GM23338 (cell line): Measurements from ENCODE around the gene NRK. TPM values are rescaled to one million over a fixed set of nuclear protein-coding genes. Genes with fewer than 3 reads are reported as not detected.

ENCODE experiments used
- ATAC-seq: fragments of 200-7000 bp; cut with Tn5 transposase; 3 replicates; pipeline ENCODE4 v1.9.1; 2020
- DNase-seq: peaks from one replicate; pipeline ENCODE4 v3.0.0-alpha.2; 2015; ENCODE audit warnings: low spot score
- H2AFZ ChIP-seq: fragments of 200-600 bp; sonication (generic); 2 replicates; pipeline ENCODE4 v1.8.0; 2016; ENCODE audit warnings: antibody characterized with exemption, mild to moderate bottlenecking, moderate library complexity
- H3F3A ChIP-seq: fragments of 200-600 bp; sonication (generic); replicated peaks from 2 replicates; pipeline ENCODE4 v1.8.0; 2017; ENCODE audit warnings: antibody characterized with exemption, mixed run types, low read depth
- H3K27ac ChIP-seq: fragments of 200-600 bp; sonication (generic); 2 replicates; pipeline ENCODE4 v1.6.1; 2016; ENCODE audit warnings: low read depth
- H3K27me3 ChIP-seq: fragments of 200-600 bp; sonication (generic); 2 replicates; pipeline ENCODE4 v1.8.0; 2016; ENCODE audit warnings: mild to moderate bottlenecking, mixed run types, moderate library complexity; ENCODE audit not compliant: insufficient read depth
- H3K36me3 ChIP-seq: fragments of 200-600 bp; sonication (generic); 2 replicates; pipeline ENCODE4 v1.8.0; 2016; ENCODE audit warnings: mild to moderate bottlenecking; ENCODE audit not compliant: insufficient read depth
- H3K4me1 ChIP-seq: fragments of 200-600 bp; sonication (generic); 2 replicates; pipeline ENCODE4 v1.8.0; 2016; ENCODE audit warnings: mild to moderate bottlenecking, moderate library complexity; ENCODE audit not compliant: insufficient read depth
- H3K4me2 ChIP-seq: fragments of 200-600 bp; sonication (generic); 2 replicates; pipeline ENCODE4 v1.7.1; 2017; ENCODE audit warnings: mixed run types
- H3K4me3 ChIP-seq: fragments of 200-600 bp; sonication (generic); 2 replicates; pipeline ENCODE4 v1.6.1; 2016; ENCODE audit warnings: mixed run types
- H3K79me2 ChIP-seq: fragments of 200-600 bp; sonication (generic); replicated peaks from 2 replicates; pipeline ENCODE4 v1.8.0; 2017; ENCODE audit warnings: mild to moderate bottlenecking; ENCODE audit not compliant: insufficient read depth
- H3K9me2 ChIP-seq: fragments of 200-600 bp; sonication (generic); 2 replicates; pipeline ENCODE4 v1.8.0; 2017; ENCODE audit not compliant: insufficient read depth
- H4K20me1 ChIP-seq: fragments of 200-600 bp; sonication (generic); replicated peaks from 2 replicates; pipeline ENCODE4 v1.8.0; 2017; ENCODE audit warnings: mild to moderate bottlenecking; ENCODE audit not compliant: insufficient read depth
- H3K27ac Mint-ChIP-seq: 2 replicates; pipeline ENCODE4 v1.8.0; 2020; ENCODE audit warnings: inconsistent platforms, mild to moderate bottlenecking, moderate library complexity, mixed read lengths
- H3K27me3 Mint-ChIP-seq: 3 replicates; pipeline ENCODE4 v1.8.0; 2022; ENCODE audit warnings: low read depth, mild to moderate bottlenecking, moderate library complexity, mixed read lengths, inconsistent platforms; ENCODE audit not compliant: insufficient read depth, poor library complexity
- H3K36me3 Mint-ChIP-seq: 3 replicates; pipeline ENCODE4 v1.8.0; 2021; ENCODE audit warnings: low read depth, mild to moderate bottlenecking, inconsistent platforms, moderate library complexity, mixed read lengths
- H3K4me1 Mint-ChIP-seq: 3 replicates; pipeline ENCODE4 v1.8.0; 2020; ENCODE audit warnings: mild to moderate bottlenecking, inconsistent platforms, mixed read lengths
- H3K4me3 Mint-ChIP-seq: 3 replicates; pipeline ENCODE4 v1.8.0; 2021; ENCODE audit warnings: moderate library complexity, mild to moderate bottlenecking, inconsistent platforms, mixed read lengths
- H3K9me3 Mint-ChIP-seq: 3 replicates; pipeline ENCODE4 v1.8.0; 2020; ENCODE audit warnings: moderate library complexity, mild to moderate bottlenecking, inconsistent platforms, mixed read lengths
- CREB1 ChIP-seq: fragments of 250-450 bp; sonication (Bioruptor Pico); IDR thresholded peaks from 2 replicates; pipeline ENCODE4 v1.5.0; 2020; ENCODE audit warnings: low read depth, mild to moderate bottlenecking, moderate library complexity
- EZH2 ChIP-seq: fragments of 200-600 bp; sonication (generic); IDR thresholded peaks from one replicate; pipeline ENCODE4 v1.8.0; 2017; ENCODE audit warnings: antibody characterized with exemption, mild to moderate bottlenecking, low read depth; ENCODE audit not compliant: unreplicated experiment
- EZH2phosphoT487 ChIP-seq: fragments of 200-600 bp; sonication (generic); IDR thresholded peaks from one replicate; pipeline ENCODE4 v1.8.1; 2018; ENCODE audit warnings: antibody characterized with exemption; ENCODE audit not compliant: unreplicated experiment
- JUNB ChIP-seq: IDR thresholded peaks from one replicate; pipeline ENCODE4 v1.6.1; 2016; ENCODE audit warnings: antibody characterized with exemption; ENCODE audit not compliant: unreplicated experiment
- NANOG ChIP-seq: IDR thresholded peaks from 2 replicates; pipeline ENCODE4 v1.6.1; 2016; ENCODE audit warnings: antibody characterized with exemption, borderline replicate concordance
- POLR2AphosphoS5 ChIP-seq: IDR thresholded peaks from 2 replicates; pipeline ENCODE4 v1.6.1; 2016; ENCODE audit warnings: antibody characterized with exemption, low read depth
- ZNF114 ChIP-seq: fragments of 250-450 bp; sonication (Bioruptor Pico); IDR thresholded peaks from 2 replicates; pipeline ENCODE4 v1.5.0; 2020; ENCODE audit warnings: mild to moderate bottlenecking, moderate library complexity
- ZNF331 ChIP-seq: fragments of 250-450 bp; sonication (Bioruptor Pico); IDR thresholded peaks from 2 replicates; pipeline ENCODE4 v1.5.0; 2020; ENCODE audit warnings: low read depth, mild to moderate bottlenecking, moderate library complexity
- polyA plus RNA-seq: library from polyadenylated mRNA; unstranded; fragments of >200 nt; fragmentation: Nextera tagmentation; extraction: Ambion mirVana; gene quantifications from 2 replicates; pipeline ENCODE4 v1.2.1, GENCODE V29; 2016
- total RNA-seq: library from RNA; depleted of rRNA; stranded (reverse); fragments of >200 nt; shearing (Covaris generic); gene quantifications from 2 replicates; pipeline ENCODE4 v1.2.3, GENCODE V29; 2014
- TF ChIP-seq, protein P1 (sequence below): IDR thresholded peaks from 2 replicates; pipeline ENCODE4 v1.6.1; 2016; ENCODE audit warnings: antibody characterized with exemption
- TF ChIP-seq, protein P2 (sequence below): fragments of 250-450 bp; sonication (Bioruptor Pico); IDR thresholded peaks from 2 replicates; pipeline ENCODE4 v1.5.0; 2020; ENCODE audit warnings: mild to moderate bottlenecking, moderate library complexity
- TF ChIP-seq, protein P3 (sequence below), 2 experiments: fragments of 200-600 bp in 1 of 2; sonication (generic) in 1 of 2; conservative IDR thresholded peaks; 2 replicates each; pipeline versions ENCODE4 v1.5.1 to v1.6.1; 2016 to 2017; ENCODE audit warnings: antibody characterized with exemption in 2 of 2, low read depth in 2 of 2, mild to moderate bottlenecking in 2 of 2, moderate library complexity in 1 of 2

NRK gene
- total and polyA plus RNA-seq, 2 experiments from 2014 or later = 6.4 to 16.2 TPM

DNA sequence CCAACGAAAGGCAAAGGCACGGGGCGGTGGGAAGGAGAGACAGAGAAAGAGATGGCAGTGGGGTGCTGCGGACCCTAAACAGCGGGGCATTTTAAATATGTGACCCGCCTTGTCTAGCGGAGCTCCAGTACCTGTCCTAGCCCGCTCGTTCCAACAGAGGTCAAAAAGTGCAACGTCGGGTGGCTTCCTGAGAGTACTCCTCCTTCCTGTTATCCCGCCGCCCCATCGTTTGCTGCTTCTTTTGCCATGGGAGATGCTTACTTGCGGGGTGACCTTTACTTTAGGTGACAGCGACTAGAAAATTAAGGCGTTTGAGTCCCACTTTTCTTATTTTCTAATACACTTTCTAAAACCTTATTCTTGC is 735 bp downstream of the NRK start (continued):
- TF ChIP-seq, protein P1, sequence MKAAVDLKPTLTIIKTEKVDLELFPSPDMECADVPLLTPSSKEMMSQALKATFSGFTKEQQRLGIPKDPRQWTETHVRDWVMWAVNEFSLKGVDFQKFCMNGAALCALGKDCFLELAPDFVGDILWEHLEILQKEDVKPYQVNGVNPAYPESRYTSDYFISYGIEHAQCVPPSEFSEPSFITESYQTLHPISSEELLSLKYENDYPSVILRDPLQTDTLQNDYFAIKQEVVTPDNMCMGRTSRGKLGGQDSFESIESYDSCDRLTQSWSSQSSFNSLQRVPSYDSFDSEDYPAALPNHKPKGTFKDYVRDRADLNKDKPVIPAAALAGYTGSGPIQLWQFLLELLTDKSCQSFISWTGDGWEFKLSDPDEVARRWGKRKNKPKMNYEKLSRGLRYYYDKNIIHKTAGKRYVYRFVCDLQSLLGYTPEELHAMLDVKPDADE = no peak
- no peak for TF ChIP-seq EZH2
- no peak for TF ChIP-seq EZH2phosphoT487
- TF ChIP-seq, protein P2, sequence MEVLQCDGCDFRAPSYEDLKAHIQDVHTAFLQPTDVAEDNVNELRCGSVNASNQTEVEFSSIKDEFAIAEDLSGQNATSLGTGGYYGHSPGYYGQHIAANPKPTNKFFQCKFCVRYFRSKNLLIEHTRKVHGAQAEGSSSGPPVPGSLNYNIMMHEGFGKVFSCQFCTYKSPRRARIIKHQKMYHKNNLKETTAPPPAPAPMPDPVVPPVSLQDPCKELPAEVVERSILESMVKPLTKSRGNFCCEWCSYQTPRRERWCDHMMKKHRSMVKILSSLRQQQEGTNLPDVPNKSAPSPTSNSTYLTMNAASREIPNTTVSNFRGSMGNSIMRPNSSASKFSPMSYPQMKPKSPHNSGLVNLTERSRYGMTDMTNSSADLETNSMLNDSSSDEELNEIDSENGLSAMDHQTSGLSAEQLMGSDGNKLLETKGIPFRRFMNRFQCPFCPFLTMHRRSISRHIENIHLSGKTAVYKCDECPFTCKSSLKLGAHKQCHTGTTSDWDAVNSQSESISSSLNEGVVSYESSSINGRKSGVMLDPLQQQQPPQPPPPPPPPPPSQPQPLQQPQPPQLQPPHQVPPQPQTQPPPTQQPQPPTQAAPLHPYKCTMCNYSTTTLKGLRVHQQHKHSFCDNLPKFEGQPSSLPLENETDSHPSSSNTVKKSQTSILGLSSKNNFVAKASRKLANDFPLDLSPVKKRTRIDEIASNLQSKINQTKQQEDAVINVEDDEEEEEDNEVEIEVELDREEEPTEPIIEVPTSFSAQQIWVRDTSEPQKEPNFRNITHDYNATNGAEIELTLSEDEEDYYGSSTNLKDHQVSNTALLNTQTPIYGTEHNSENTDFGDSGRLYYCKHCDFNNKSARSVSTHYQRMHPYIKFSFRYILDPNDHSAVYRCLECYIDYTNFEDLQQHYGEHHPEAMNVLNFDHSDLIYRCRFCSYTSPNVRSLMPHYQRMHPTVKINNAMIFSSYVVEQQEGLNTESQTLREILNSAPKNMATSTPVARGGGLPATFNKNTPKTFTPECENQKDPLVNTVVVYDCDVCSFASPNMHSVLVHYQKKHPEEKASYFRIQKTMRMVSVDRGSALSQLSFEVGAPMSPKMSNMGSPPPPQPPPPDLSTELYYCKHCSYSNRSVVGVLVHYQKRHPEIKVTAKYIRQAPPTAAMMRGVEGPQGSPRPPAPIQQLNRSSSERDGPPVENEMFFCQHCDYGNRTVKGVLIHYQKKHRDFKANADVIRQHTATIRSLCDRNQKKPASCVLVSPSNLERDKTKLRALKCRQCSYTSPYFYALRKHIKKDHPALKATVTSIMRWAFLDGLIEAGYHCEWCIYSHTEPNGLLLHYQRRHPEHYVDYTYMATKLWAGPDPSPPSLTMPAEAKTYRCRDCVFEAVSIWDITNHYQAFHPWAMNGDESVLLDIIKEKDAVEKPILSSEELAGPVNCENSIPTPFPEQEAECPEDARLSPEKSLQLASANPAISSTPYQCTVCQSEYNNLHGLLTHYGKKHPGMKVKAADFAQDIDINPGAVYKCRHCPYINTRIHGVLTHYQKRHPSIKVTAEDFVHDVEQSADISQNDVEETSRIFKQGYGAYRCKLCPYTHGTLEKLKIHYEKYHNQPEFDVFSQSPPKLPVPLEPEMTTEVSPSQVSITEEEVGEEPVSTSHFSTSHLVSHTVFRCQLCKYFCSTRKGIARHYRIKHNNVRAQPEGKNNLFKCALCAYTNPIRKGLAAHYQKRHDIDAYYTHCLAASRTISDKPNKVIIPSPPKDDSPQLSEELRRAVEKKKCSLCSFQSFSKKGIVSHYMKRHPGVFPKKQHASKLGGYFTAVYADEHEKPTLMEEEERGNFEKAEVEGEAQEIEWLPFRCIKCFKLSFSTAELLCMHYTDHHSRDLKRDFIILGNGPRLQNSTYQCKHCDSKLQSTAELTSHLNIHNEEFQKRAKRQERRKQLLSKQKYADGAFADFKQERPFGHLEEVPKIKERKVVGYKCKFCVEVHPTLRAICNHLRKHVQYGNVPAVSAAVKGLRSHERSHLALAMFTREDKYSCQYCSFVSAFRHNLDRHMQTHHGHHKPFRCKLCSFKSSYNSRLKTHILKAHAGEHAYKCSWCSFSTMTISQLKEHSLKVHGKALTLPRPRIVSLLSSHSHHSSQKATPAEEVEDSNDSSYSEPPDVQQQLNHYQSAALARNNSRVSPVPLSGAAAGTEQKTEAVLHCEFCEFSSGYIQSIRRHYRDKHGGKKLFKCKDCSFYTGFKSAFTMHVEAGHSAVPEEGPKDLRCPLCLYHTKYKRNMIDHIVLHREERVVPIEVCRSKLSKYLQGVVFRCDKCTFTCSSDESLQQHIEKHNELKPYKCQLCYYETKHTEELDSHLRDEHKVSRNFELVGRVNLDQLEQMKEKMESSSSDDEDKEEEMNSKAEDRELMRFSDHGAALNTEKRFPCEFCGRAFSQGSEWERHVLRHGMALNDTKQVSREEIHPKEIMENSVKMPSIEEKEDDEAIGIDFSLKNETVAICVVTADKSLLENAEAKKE = no peak
- no peak for TF ChIP-seq ZNF114

DNA sequence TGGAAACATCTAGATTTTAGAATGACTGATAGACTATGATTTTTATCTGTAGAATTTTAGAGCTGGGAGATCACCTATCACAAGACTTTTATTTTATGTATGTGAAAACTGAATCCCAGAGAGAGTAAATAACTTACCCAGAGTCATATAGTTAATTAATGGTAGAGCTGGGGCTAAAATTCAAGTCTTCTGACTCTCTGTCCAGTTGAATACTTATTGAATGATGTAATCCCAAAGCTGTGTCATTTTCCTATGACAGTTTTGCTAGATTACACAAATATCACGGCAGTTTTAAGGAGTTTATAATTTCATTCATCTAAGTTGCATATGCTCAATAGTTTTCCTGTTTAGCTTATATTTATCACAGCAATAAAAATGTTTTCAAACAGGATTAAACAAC is 6.7 kb downstream of the NRK start:
- Histone ChIP-seq H3K27me3 (peaks cover 2% of the 10 kb centered on the region), H2AFZ (no peak overlapping the region), H3K79me2 (no peaks in the 10 kb centered on the region), H3K4me1 (no peaks in the 10 kb centered on the region), H3K9me2 (no peaks in the 10 kb centered on the region), H3F3A (no peaks in the 10 kb centered on the region), H3K4me3 (no peak overlapping the region), H3K27ac (no peak overlapping the region), H3K36me3 (no peaks in the 10 kb centered on the region), H4K20me1 (no peaks in the 10 kb centered on the region), H3K4me2 (no peak overlapping the region)
- no peak overlapping the region for H3K27ac Mint-ChIP-seq
- H3K36me3 Mint-ChIP-seq = no peaks in the 10 kb centered on the region
- no peak for ATAC-seq
- no peaks in the 10 kb centered on the region for H3K4me1 Mint-ChIP-seq
- no peak overlapping the region for H3K4me3 Mint-ChIP-seq
- no peak for TF ChIP-seq ZNF331 (CRISPR knock-in tag)
- TF ChIP-seq POLR2AphosphoS5 = no peak
- TF ChIP-seq, protein P1 = no peak
- no peak for TF ChIP-seq CREB1 (CRISPR knock-in tag)
- TF ChIP-seq JUNB = no peak
- TF ChIP-seq ZNF114 = no peak
- TF ChIP-seq, protein P3, sequence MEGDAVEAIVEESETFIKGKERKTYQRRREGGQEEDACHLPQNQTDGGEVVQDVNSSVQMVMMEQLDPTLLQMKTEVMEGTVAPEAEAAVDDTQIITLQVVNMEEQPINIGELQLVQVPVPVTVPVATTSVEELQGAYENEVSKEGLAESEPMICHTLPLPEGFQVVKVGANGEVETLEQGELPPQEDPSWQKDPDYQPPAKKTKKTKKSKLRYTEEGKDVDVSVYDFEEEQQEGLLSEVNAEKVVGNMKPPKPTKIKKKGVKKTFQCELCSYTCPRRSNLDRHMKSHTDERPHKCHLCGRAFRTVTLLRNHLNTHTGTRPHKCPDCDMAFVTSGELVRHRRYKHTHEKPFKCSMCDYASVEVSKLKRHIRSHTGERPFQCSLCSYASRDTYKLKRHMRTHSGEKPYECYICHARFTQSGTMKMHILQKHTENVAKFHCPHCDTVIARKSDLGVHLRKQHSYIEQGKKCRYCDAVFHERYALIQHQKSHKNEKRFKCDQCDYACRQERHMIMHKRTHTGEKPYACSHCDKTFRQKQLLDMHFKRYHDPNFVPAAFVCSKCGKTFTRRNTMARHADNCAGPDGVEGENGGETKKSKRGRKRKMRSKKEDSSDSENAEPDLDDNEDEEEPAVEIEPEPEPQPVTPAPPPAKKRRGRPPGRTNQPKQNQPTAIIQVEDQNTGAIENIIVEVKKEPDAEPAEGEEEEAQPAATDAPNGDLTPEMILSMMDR (conservative IDR thresholded peaks at IDR 0.05; ENCODE audit: low read depth in 2 of 2) = no peak
- TF ChIP-seq EZH2 = no peak
- TF ChIP-seq EZH2phosphoT487 = no peak
- no peak for TF ChIP-seq NANOG
- no peak for DNase-seq
- H3K9me3 Mint-ChIP-seq = no peaks in the 10 kb centered on the region; the same call in 1 of the 3 replicates
- H3K27me3 Mint-ChIP-seq = peaks cover 2% of the 10 kb centered on the region
